ENCODE data around the gene ARRDC3.
"Not testable (repeated sequence)": the region's sequence is repeated elsewhere in the genome, so short reads cannot be mapped to it uniquely, and the experiment has no call there.

ARRDC3 gene

GRCh38 chr5:91403438-91403837 is 20.3 kb upstream of the ARRDC3 start:
- no peak for ATAC-seq
- H3K36me3 Mint-ChIP-seq (ENCODE audit: low read depth) = no peaks in the 10 kb centered on the region
- H3K4me1 Mint-ChIP-seq = no peaks in the 10 kb centered on the region
- H3K27me3 Mint-ChIP-seq = no peaks in the 10 kb centered on the region
- no peak overlapping the region for H3K4me3 Mint-ChIP-seq
- no peaks in the 10 kb centered on the region for H3K9me3 Mint-ChIP-seq
- DNase-seq = no peak
- H3K27ac Mint-ChIP-seq = no peak overlapping the region

- no peaks in the 10 kb centered on the region for H3K9me3 Mint-ChIP-seq
- H3K4me1 Mint-ChIP-seq = peaks cover 9% of the 10 kb centered on the region
- no peak for ATAC-seq
- no peak overlapping the region for H3K27ac Mint-ChIP-seq
- no peak overlapping the region for H3K4me3 Mint-ChIP-seq
- no peaks in the 10 kb centered on the region for H3K27me3 Mint-ChIP-seq
- H3K36me3 Mint-ChIP-seq (ENCODE audit: low read depth) = no peaks in the 10 kb centered on the region
- no peak for DNase-seq
Observed at GRCh38 chr5:91401175-91401574, 18.1 kb upstream of the ARRDC3 start.

GRCh38 chr5:91397791-91398190 is 14.7 kb upstream of the ARRDC3 start:
- Mint-ChIP-seq H3K4me3 (no peak overlapping the region), H3K4me1 (peaks cover 9% of the 10 kb centered on the region), H3K9me3 (no peaks in the 10 kb centered on the region), H3K27ac (no peak overlapping the region), H3K27me3 (no peaks in the 10 kb centered on the region), H3K36me3 (ENCODE audit: low read depth) (no peaks in the 10 kb centered on the region)
- ATAC-seq = peak; percentile 52
- DNase-seq = no peak

- peaks cover 10% of the 10 kb centered on the region for H3K4me1 Mint-ChIP-seq
- ATAC-seq = no peak
- no peak for DNase-seq
- H3K27me3 Mint-ChIP-seq = no peaks in the 10 kb centered on the region
- H3K4me3 Mint-ChIP-seq = no peak overlapping the region
- H3K36me3 Mint-ChIP-seq (ENCODE audit: low read depth) = no peaks in the 10 kb centered on the region
- H3K9me3 Mint-ChIP-seq = no peaks in the 10 kb centered on the region
- no peak overlapping the region for H3K27ac Mint-ChIP-seq
Observed at GRCh38 chr5:91390268-91390667, 7.2 kb upstream of the ARRDC3 start.

- ATAC-seq; H3K9me3 Mint-ChIP-seq; H3K4me3 Mint-ChIP-seq; H3K27ac Mint-ChIP-seq; H3K27me3 Mint-ChIP-seq; H3K36me3 Mint-ChIP-seq (ENCODE audit: low read depth); DNase-seq: not testable (repeated sequence)
- peaks cover 16% of the 10 kb centered on the region for H3K4me1 Mint-ChIP-seq
Observed at GRCh38 chr5:91389555-91389954, 6.4 kb upstream of the ARRDC3 start.

GRCh38 chr5:91388362-91388761 is 5.2 kb upstream of the ARRDC3 start:
- Mint-ChIP-seq H3K27me3 (no peaks in the 10 kb centered on the region), H3K9me3 (no peaks in the 10 kb centered on the region), H3K27ac (no peak overlapping the region), H3K4me3 (no peak overlapping the region), H3K4me1 (peaks cover 27% of the 10 kb centered on the region), H3K36me3 (ENCODE audit: low read depth) (no peaks in the 10 kb centered on the region)
- DNase-seq (no peak), ATAC-seq (no peak)

GRCh38 chr5:91386120-91386519 is 3.0 kb upstream of the ARRDC3 start:
- peaks cover 27% of the 10 kb centered on the region for H3K4me1 Mint-ChIP-seq
- DNase-seq (no peak), ATAC-seq (no peak)
- H3K27me3 Mint-ChIP-seq = no peaks in the 10 kb centered on the region
- no peaks in the 10 kb centered on the region for H3K36me3 Mint-ChIP-seq (ENCODE audit: low read depth)
- H3K27ac Mint-ChIP-seq = no peak overlapping the region
- H3K9me3 Mint-ChIP-seq = no peaks in the 10 kb centered on the region
- no peak overlapping the region for H3K4me3 Mint-ChIP-seq

- peaks cover 25% of the 10 kb centered on the region for H3K4me1 Mint-ChIP-seq
- H3K9me3 Mint-ChIP-seq; H3K27me3 Mint-ChIP-seq; DNase-seq; H3K36me3 Mint-ChIP-seq (ENCODE audit: low read depth); ATAC-seq; H3K4me3 Mint-ChIP-seq; H3K27ac Mint-ChIP-seq: not testable (repeated sequence)
Observed at GRCh38 chr5:91385596-91385995, 2.5 kb upstream of the ARRDC3 start.

GRCh38 chr5:91384671-91385430 is 1.7 kb upstream of the ARRDC3 start:
- Mint-ChIP-seq H3K27me3 (no peaks in the 10 kb centered on the region), H3K4me1 (peaks cover 20% of the 10 kb centered on the region), H3K36me3 (ENCODE audit: low read depth) (no peaks in the 10 kb centered on the region), H3K4me3 (peak overlapping the region; percentile 92), H3K27ac (peak overlapping the region; percentile 98), H3K9me3 (no peaks in the 10 kb centered on the region)
- no peak for DNase-seq
- no peak for ATAC-seq

GRCh38 chr5:91383956-91384300 is 811 bp upstream of the ARRDC3 start:
- peak; percentile 28 for DNase-seq

GRCh38 chr5:91382530-91383026 is 539 bp downstream of the ARRDC3 start:
- no peak for ATAC-seq
- H3K4me1 Mint-ChIP-seq = peaks cover 30% of the 10 kb centered on the region
- H3K36me3 Mint-ChIP-seq (ENCODE audit: low read depth) = peaks cover 5% of the 10 kb centered on the region
- H3K4me3 Mint-ChIP-seq = peak overlapping the region; percentile 92
- peak overlapping the region; percentile 98 for H3K27ac Mint-ChIP-seq
- H3K27me3 Mint-ChIP-seq = no peaks in the 10 kb centered on the region
- H3K9me3 Mint-ChIP-seq = no peaks in the 10 kb centered on the region
- peak; percentile 18 for DNase-seq

More at GRCh38 chr5:91383956-91384300, 811 bp upstream of the ARRDC3 start:
- peak overlapping the region; percentile 98 for H3K27ac Mint-ChIP-seq
- H3K4me1 Mint-ChIP-seq = peaks cover 18% of the 10 kb centered on the region
- no peaks in the 10 kb centered on the region for H3K36me3 Mint-ChIP-seq (ENCODE audit: low read depth)
- no peaks in the 10 kb centered on the region for H3K9me3 Mint-ChIP-seq
- no peaks in the 10 kb centered on the region for H3K27me3 Mint-ChIP-seq
- no peak for ATAC-seq
- H3K4me3 Mint-ChIP-seq = peak overlapping the region; percentile 92

- Mint-ChIP-seq H3K4me3 (peak overlapping the region; percentile 92), H3K4me1 (peaks cover 37% of the 10 kb centered on the region), H3K36me3 (ENCODE audit: low read depth) (peaks cover 12% of the 10 kb centered on the region), H3K27me3 (no peaks in the 10 kb centered on the region), H3K27ac (peak overlapping the region; percentile 98), H3K9me3 (no peaks in the 10 kb centered on the region)
- DNase-seq (peak; percentile 70), ATAC-seq (no peak)
Observed at GRCh38 chr5:91381774-91382359, 1.2 kb downstream of the ARRDC3 start.

GRCh38 chr5:91381239-91381773 is 1.8 kb downstream of the ARRDC3 start:
- Mint-ChIP-seq H3K36me3 (ENCODE audit: low read depth) (peaks cover 13% of the 10 kb centered on the region), H3K27ac (peak overlapping the region; percentile 98), H3K9me3 (no peaks in the 10 kb centered on the region), H3K4me1 (peaks cover 41% of the 10 kb centered on the region), H3K4me3 (peak overlapping the region; percentile 92), H3K27me3 (no peaks in the 10 kb centered on the region)
- no peak for ATAC-seq
- no peak for DNase-seq

- Mint-ChIP-seq H3K27ac (peak overlapping the region; percentile 98), H3K9me3 (no peaks in the 10 kb centered on the region), H3K36me3 (ENCODE audit: low read depth) (peaks cover 16% of the 10 kb centered on the region), H3K4me3 (peak overlapping the region; percentile 92), H3K27me3 (no peaks in the 10 kb centered on the region), H3K4me1 (peaks cover 44% of the 10 kb centered on the region)
- peak; percentile 98 for DNase-seq
- peak; percentile 65 for ATAC-seq
Observed at GRCh38 chr5:91380491-91381238, 2.5 kb downstream of the ARRDC3 start.
